GM12878 (cell line): ENCODE data around the gene METTL1. TPM values are rescaled to one million over a fixed set of nuclear protein-coding genes. Genes with fewer than 3 reads are reported as not detected.
A peak's percentile ranks its signal among the peaks of the same experiment; 100 is the strongest.

ENCODE experiments used
- ATF3 ChIP-seq: IDR thresholded peaks from 2 replicates; pipeline ENCODE4 v1.6.1; 2011; ENCODE audit warnings: low read depth, mild to moderate bottlenecking, low read length, moderate library complexity, borderline replicate concordance; ENCODE audit errors: extremely low read depth
- BACH1 ChIP-seq: fragments of 450-650 bp; IDR thresholded peaks from 2 replicates; pipeline ENCODE4 v1.6.1; 2017; ENCODE audit warnings: mild to moderate bottlenecking, borderline replicate concordance
- CBX5 ChIP-seq: sonication (generic); IDR thresholded peaks from 2 replicates; pipeline ENCODE4 v1.6.1; 2016; ENCODE audit warnings: low read depth, moderate library complexity, mild to moderate bottlenecking, inconsistent platforms
- EGR1 ChIP-seq, 2 experiments: IDR thresholded peaks; 1 replicate in 1 of 2; 2 replicates in 1 of 2; pipeline ENCODE4 v1.6.1; 2011 to 2012; ENCODE audit warnings: low read depth in 2 of 2, low read length in 2 of 2, borderline replicate concordance in 1 of 2, mild to moderate bottlenecking in 1 of 2, moderate library complexity in 1 of 2
- IKZF1 ChIP-seq: fragments of 450-650 bp; conservative IDR thresholded peaks from 2 replicates; pipeline ENCODE4 v1.6.1; 2017; ENCODE audit warnings: antibody characterized with exemption, mild to moderate bottlenecking
- NR2F1 ChIP-seq: fragments of 450-650 bp; conservative IDR thresholded peaks from 2 replicates; pipeline ENCODE4 v1.6.1; 2017; ENCODE audit warnings: mild to moderate bottlenecking
- PAX8 ChIP-seq: fragments of 450-650 bp; IDR thresholded peaks from 2 replicates; pipeline ENCODE4 v1.6.1; 2017; ENCODE audit warnings: mild to moderate bottlenecking, moderate library complexity
- POLR2A ChIP-seq: IDR thresholded peaks from 2 replicates; pipeline ENCODE4 v1.6.1; 2011; ENCODE audit warnings: low read depth, mild to moderate bottlenecking, low read length
- SKIL ChIP-seq: fragments of 450-650 bp; IDR thresholded peaks from 2 replicates; pipeline ENCODE4 v1.6.1; 2017; ENCODE audit warnings: mild to moderate bottlenecking, low read depth, inconsistent platforms; ENCODE audit not compliant: poor library complexity, severe bottlenecking
- SUZ12 ChIP-seq: fragments of 200-600 bp; sonication (generic); IDR thresholded peaks from one replicate; pipeline ENCODE4 v1.6.1; 2018; ENCODE audit warnings: antibody characterized with exemption, mild to moderate bottlenecking; ENCODE audit not compliant: unreplicated experiment
- TCF12 ChIP-seq: IDR thresholded peaks from 2 replicates; pipeline ENCODE4 v1.6.1; 2011; ENCODE audit warnings: low read depth, mild to moderate bottlenecking, low read length
- TCF7 ChIP-seq: IDR thresholded peaks from 2 replicates; pipeline ENCODE4 v1.6.1; 2014; ENCODE audit warnings: antibody characterized with exemption, borderline replicate concordance
- WRNIP1 ChIP-seq: IDR thresholded peaks from 2 replicates; pipeline ENCODE4 v1.6.1; 2011; ENCODE audit warnings: low read depth, low read length, improper control_type of control experiment, borderline replicate concordance
- polyA plus RNA-seq, 11 experiments: library from polyadenylated mRNA; depleted of rRNA in 4 of 11; unstranded in 6 of 11; stranded (reverse) in 5 of 11; fragments of >200 nt; fragmentation: Nextera tagmentation in 4 of 11; fragmentation: Illumina TruSeq in 1 of 11; extraction: Ambion mirVana in 4 of 11; extraction: Trizol in 1 of 11; gene quantifications; 1 replicate in 1 of 11; 2 replicates in 10 of 11; pipeline versions ENCODE4 v1.2.1 to v1.2.3, GENCODE V29; 2011 to 2016; ENCODE audit warnings: inconsistent platforms in 2 of 11, missing spikeins in 2 of 11, low read depth in 1 of 11
- total RNA-seq, 4 experiments: library from RNA; depleted of rRNA in 3 of 4; stranded (reverse); fragments of >200 nt in 3 of 4; fragmentation: Illumina TruSeq in 1 of 4; extraction: Trizol in 1 of 4; gene quantifications; 2 replicates each; pipeline versions ENCODE4 v1.2.1 to v1.2.3, GENCODE V29; 2013 to 2021
- TF ChIP-seq, protein P1 (sequence below), 3 experiments: IDR thresholded peaks in 2 of 3; conservative IDR thresholded peaks in 1 of 3; 2 replicates each; pipeline ENCODE4 v1.5.1; 2011; ENCODE audit warnings: low read depth in 3 of 3, low read length in 3 of 3, mild to moderate bottlenecking in 3 of 3, control low read depth in 2 of 3, moderate library complexity in 2 of 3, inconsistent platforms in 1 of 3, mixed read lengths in 1 of 3; ENCODE audit not compliant: control insufficient read depth in 2 of 3, insufficient read depth in 1 of 3; ENCODE audit errors: extremely low read depth in 1 of 3

Gene METTL1
- total and polyA plus RNA-seq, 10 of the 15 experiments (the other 5 are each of a cell fraction or from before 2014, with no cell fraction given) = 11.3 to 44.3 (median 30.6) TPM

GRCh38 chr12:57771236-57771872 is 551 bp downstream of the METTL1 start (continued):
- TF ChIP-seq, protein P1, sequence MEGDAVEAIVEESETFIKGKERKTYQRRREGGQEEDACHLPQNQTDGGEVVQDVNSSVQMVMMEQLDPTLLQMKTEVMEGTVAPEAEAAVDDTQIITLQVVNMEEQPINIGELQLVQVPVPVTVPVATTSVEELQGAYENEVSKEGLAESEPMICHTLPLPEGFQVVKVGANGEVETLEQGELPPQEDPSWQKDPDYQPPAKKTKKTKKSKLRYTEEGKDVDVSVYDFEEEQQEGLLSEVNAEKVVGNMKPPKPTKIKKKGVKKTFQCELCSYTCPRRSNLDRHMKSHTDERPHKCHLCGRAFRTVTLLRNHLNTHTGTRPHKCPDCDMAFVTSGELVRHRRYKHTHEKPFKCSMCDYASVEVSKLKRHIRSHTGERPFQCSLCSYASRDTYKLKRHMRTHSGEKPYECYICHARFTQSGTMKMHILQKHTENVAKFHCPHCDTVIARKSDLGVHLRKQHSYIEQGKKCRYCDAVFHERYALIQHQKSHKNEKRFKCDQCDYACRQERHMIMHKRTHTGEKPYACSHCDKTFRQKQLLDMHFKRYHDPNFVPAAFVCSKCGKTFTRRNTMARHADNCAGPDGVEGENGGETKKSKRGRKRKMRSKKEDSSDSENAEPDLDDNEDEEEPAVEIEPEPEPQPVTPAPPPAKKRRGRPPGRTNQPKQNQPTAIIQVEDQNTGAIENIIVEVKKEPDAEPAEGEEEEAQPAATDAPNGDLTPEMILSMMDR (IDR thresholded peaks at IDR 0.05 in 2 of 3, conservative IDR thresholded peaks at IDR 0.05 in 1 of 3; ENCODE audit: control insufficient read depth in 2 of 3, extremely low read depth in 1 of 3, insufficient read depth in 1 of 3, low read depth in 3 of 3, low read length in 3 of 3) = no peak
- 0 out of 2 replicates have a peak, but pooled peaks have one; percentile 5 for TF ChIP-seq NR2F1
- TF ChIP-seq PAX8 = no peak
- TF ChIP-seq TCF7 = no peak
- TF ChIP-seq TCF12 = no peak
- peak in 1 of 2 experiments; percentile 48; a peak in 1 of 3 replicates for TF ChIP-seq EGR1 (IDR thresholded peaks at IDR 0.05; ENCODE audit: borderline replicate concordance in 1 of 2, low read depth in 2 of 2, low read length in 2 of 2)
- TF ChIP-seq POLR2A = no peak
- TF ChIP-seq SUZ12 = no peak
- no peak for TF ChIP-seq SKIL
- TF ChIP-seq WRNIP1 = no peak
- no peak for TF ChIP-seq ATF3
- peak; percentile 2; the same call in 1 of the 2 replicates for TF ChIP-seq BACH1
- no peak for TF ChIP-seq IKZF1
- no peak for TF ChIP-seq CBX5
